Measurements from ENCODE around the gene BMPER.

GRCh38 chr7:34191162-34191561 is 285.8 kb downstream of the BMPER start:
- TF ChIP-seq POLR2AphosphoS5 (IDR thresholded peaks at IDR 0.05): no peak
- no peak for TF ChIP-seq POLR2A (IDR thresholded peaks at IDR 0.05)
- TF ChIP-seq CTCF (IDR thresholded peaks at IDR 0.05): no peak
- TF ChIP-seq EP300 (IDR thresholded peaks at IDR 0.05): no peak

Measured in upper lobe of left lung (tissue), 4 donors.